Measurements from ENCODE around the gene IRF6.
"Not testable (repeated sequence)": the region's sequence is repeated elsewhere in the genome, so short reads cannot be mapped to it uniquely, and the experiment has no call there.

Gene IRF6

DNA sequence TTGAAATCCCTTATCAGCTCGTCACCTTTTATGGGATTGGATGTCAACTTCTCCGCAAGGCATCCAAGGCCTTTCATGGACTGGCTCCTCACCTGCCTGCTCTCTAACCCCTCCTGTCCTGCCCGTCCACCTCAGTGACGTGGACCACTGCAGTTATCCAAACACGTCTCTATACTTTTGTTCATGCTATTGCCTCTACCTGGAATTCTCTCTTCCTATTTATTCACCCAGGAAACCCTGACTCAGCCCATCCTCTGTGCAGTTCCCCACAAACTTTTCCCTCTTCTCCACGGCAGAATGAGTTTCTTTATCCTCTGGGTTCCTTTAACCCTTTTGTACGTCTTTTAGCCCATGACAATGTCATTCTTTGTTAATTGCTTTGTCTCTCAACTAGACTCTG, 16.8 kb upstream of the IRF6 start:
- DNase-seq: no peak

DNA sequence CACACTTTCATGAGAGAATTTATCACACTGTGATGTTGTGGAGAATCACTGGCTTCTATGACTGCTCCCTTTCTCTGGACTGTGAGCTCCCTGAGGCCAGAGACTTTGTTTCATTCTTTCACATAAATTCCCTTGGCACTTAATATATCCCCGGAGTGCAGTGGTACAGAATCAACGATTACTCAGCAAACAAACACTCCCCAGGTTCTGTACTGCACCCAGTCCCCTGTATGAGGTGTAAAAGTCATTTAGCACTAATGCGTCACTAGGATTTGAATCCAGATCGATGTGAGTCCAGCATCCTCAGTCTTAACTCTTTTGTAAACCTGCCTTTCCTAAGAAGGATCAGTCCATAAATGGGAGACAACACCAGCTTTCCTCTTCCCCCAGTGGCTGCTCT, 15.0 kb upstream of the IRF6 start:
- DNase-seq: no peak

DNA sequence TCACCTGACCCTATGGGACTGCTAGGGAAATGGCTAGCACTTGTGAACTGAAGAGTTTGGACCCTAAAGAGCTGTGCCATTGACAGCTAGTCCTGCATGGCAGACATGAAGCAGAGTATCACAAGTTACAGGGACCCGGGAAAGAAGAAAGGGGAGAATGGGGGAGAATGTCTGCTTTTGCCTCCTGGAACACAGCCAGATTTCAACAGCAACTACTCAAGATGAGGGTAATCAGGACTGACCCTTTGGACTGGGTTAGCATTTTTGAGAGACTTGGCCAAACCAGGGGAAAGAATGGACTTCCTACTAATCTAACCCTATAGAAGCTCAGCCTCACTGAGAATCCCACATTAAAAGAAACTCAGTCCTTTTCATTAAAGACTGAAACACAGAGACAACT, 13.1 kb upstream of the IRF6 start:
- DNase-seq: no peak

DNA sequence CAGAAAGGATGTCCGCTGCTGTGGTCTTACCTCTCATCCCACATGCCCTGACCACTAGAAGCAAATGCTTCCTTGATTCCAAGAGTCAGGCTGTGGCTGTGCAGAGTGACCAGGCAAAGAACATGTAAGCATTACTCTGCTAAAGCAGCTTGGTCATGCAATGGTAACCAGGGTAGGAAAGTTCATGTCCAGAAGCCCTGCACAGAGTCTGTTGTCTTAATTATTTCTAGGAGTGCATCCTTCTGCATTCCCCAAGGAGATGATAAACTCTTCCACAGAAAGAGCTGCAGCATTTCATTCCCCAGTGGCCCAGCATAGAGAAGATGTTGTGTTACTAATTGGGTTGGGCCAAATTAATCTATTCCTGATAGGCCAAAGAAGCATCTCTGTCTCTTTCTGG, 11.7 kb upstream of the IRF6 start:
- no peak for DNase-seq

DNA sequence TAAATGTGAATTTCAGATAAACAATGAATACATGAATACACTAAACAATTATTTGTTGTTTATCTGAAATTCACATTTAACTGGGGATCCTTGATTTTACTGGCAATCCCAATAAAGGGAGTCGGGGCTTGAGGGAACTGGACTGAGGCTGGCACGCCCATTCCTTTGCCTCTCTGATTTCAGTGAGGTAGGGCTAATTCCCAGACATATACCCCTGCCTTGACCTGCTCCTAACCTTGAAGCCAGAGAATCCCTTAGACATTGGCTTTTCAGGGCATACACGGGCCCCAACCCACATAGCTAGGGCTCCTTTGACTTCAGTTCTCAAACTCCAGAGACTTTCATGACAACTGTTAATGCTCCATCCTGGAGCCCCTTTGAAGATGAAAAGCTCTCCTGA, 11.0 kb upstream of the IRF6 start:
- no peak for DNase-seq

DNA sequence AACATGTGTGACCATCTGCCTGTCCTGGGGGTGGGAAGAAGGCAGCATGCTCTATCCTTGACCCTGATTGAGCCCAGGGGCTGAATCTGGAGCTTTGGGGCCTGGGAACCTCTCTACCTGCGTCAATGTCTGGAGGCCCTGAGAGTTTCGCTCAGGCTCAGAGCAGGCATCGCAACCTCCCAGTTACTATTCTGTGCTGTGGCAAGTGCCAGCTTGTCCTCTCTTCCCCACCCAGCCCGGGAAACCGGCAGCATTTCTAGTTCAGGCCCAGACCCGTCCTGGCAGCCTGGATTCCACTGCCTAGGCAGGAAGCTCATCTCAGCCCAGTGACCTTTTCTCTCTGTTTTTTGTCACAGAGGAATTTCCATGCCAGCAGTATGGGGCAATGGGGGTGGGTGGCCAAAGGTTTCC, 10.0 kb upstream of the IRF6 start:
- DNase-seq: no peak

DNA sequence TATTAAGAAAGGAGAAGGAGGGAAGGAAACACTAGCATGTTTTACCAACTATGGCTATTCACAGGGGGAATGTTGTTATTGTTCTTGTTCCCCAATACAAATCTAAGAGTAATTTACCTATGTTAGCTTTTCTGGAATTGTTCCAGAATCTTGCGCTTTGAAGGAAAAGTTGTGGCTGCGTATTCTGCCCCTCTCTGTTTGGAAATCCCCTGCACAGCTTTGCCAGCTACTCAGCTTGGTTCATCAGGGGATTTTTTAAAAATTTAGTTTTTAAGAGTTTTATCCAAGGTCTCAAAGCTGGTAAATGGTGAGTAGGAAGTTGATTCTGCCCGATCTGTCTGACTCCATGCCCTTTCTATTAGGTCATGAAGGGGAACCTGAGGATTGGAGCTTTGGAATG, 9.5 kb upstream of the IRF6 start:
- DNase-seq: no peak

DNA sequence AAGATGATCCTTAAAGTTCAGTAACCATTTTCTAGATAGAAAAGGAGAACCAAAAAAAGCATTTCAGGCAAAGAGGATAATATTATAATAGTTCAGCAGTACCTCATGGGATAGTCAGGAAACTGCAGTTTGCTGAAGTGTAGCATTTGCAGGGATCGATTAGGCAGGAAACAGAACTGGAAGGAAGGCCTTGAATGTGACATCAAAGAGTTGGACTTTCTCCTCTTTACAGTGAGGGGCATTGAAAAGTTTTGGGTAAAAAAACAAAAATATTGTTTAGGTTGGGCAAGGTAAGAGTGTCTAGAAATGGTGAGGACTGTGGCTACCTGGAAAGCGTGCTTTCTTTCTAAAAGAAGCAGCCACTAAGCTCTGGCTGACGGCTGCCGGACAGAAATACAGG, 8.0 kb upstream of the IRF6 start:
- no peak for DNase-seq

DNA sequence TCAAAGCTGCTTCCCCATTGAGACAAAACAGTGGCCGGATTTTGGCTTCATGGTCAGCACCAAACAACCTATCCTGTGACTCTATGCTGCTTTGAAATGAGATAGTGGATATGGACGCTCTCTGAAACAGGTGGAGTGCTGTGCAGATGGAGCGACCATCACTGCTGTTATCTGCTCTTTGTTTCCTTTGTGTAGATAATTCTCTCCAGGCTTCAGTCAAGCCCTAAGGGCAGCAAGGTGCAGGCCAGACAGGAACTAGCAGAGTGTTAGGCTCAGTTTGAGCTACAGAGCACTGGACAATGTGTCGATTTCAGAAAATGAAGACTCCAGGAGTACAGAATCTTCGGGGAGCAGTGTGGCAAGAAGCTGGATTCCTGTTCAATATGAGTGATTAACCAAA, 4.8 kb upstream of the IRF6 start:
- no peak for DNase-seq

DNA sequence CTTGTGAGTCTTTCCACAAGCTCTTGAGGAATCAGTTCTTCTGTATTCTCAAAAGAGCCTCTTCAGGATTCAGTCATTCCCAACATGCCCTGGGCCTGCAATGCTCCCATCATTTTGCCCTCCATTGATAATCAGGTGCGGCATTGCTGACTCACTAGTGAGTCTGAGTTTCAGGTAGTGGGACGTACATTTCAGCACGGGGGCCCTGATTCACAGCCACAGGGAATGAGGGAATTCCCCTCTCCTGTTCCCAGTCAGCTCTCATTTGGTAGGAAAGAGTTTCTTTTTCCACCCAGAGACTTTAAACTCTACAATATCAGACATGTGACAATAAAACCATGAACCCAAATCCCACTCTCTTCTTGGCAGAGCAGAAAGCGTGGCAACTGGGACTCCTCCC, 3.7 kb upstream of the IRF6 start:
- DNase-seq: no peak

DNA sequence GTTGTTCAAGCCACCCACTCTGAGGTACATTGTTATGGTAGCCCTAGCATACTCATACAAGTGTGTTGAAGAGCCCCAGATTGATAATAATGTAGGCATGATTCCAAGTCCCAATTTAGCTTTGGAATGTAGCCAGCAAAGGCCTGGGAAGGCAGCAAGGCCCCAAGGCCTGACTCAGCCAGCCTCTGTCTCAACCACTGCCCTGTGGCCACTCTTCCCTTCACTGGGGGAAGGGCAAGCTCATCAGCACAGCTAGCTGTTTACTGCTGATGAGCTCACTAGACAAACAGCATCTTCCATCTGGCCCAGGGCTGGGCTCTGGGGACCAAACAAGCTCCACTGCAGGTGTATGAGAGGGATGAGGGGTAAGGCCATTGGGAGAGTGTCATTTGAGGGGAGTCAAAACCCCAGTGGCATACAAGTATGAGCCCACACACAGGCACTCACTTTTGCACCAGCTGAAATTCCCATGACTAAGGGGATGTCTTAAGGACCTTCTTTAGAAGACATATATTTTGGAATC, 2.2 kb upstream of the IRF6 start:
- peak; percentile 90 for DNase-seq

DNA sequence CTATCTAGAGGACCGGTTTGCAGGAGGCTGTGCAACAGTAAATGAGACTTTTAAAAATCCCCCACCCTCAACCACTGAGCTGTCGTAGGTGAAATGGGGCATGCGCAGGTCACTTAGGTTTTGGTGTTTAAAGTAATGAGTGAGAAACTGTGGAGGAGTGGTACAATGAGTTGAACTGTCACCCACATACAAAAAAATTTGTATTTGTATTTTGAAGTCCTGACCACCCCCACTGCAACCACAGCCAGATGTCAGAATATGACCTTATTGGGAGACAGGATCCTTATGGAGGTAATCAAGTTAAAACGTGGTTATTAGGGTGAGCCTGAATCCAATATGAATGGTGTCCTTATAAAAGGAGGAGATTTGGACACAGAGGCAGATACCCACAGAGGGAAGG, 1.6 kb upstream of the IRF6 start:
- no peak for DNase-seq

DNA sequence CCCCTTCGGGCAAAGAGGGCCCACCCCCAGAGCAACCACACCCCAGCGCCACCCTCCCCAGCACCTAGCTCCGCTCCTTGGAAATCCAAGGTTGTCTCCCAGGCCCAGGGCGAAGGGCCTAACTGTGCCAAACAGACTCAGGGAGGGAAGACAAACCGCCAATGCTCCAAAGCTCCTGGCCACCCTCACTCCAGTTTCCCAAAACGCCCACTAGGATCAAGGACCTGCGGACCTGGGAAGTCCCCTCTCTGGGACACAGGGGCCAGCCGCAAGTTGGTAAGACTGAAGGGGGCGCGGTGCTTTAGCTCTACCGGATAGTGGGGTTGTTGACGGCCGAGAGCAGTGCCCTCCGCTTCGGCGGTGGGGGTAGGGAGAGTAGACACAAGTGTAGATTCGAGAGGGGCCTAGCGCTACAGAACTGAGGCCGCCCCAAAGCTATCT, 581 bp downstream of the IRF6 start:
- no peak for DNase-seq

DNA sequence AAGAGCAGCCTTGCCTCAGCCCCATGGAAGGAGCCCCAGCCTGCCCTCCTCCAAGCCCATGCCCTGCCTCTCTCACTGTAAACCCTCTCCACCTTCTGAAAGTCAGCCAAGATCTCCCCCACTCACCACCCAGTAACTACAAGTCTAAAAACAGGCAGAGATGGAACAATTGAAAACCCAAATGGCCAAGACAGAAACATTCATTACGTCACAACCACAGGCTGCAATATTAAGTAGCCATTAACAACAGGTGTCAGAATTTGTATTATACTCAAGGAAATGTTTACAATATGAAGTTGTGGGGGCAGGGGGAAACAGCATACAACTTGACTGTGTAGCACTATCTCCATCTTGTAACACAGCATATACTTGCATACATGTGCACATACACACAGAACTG, 2.4 kb downstream of the IRF6 start:
- no peak for DNase-seq

DNA sequence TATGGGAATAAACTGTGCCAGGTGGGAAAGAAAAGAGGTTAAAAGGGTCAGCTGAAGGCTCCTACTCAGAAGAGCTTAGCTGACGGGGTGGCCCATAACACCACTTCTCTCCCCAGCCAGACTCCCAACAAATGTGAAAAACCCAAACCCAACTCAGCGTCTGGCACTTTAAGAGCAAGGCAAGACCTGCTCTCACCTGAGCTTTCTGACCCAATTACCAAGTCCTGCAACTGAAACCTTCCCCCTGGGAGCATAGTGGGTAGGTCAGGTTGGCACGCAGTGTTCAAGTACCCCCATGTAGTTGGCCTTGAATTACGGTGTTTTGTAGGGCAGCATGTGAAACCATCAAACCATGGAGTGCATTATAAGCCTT, 3.2 kb downstream of the IRF6 start:
- DNase-seq: no peak

DNA sequence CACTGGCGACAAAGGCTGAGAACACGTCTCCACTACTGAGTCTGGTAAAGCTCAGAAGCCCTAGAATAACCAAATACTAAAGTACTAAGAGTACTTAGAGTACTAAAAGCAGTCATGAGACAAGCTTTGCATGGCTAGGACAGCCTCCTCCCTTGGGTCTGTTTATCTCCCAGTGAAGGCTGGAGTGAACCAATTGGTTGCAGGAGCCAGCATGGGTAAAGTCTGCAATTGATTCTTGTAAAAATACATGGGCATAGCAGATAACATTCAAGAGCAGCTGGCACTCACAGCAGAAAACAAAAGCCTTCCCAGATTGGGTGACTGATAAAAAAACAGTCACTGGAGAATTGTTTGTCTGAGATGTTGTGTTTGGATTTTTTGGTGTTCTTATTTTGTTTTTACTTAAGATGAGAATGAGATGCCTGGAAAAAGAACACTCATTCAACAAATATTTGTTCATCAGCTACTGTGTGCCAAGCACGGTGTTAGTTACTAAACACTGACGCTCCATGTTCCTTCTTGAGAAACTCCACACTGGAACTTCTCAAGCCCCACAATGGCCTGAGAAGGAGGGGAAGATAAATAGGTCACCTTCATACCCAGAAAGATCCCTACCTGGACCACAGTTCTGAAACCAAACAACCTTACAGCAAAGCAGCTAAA, 3.7 kb downstream of the IRF6 start:
- DNase-seq: peak; percentile 61

DNA sequence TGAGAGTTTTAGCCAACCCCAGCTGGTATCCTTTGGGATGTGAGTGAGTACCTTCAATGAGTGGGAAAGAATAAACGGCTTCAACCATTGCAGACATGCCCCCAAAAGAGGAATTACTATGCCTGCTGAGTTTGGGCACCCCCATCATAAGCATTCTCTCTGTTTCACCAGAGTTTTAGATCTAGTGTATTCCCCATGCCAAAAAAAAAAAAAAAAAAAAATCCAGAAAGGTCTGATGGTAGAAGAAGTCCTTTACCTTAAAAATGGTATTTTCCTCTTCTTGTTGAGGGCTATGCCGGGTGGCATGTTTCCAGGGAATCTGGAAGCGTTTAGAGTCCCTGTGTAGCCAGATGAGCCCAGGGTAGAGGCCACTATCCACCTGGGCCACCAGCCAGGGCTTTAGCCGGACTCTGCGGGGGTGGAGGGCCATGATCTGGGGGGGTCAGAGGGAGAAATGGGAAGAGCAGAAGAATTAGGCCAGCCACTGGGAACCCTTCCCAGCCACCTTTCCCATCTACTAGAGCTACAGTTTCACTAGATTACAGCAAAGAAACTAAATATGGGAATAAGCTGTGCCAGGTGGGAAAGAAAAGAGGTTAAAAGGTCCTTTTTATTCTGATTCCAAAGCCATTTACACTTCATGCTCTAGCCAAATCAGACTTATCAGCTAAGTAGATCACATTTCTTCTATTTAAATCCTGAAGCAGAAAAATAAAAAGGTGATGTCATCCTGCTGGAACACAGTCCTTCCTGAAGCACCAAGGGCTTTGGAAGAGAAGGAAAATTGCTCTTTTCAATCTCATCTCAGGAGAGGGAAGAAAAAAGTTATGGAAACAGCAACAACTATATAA, 4.7 kb downstream of the IRF6 start:
- no peak for DNase-seq

DNA sequence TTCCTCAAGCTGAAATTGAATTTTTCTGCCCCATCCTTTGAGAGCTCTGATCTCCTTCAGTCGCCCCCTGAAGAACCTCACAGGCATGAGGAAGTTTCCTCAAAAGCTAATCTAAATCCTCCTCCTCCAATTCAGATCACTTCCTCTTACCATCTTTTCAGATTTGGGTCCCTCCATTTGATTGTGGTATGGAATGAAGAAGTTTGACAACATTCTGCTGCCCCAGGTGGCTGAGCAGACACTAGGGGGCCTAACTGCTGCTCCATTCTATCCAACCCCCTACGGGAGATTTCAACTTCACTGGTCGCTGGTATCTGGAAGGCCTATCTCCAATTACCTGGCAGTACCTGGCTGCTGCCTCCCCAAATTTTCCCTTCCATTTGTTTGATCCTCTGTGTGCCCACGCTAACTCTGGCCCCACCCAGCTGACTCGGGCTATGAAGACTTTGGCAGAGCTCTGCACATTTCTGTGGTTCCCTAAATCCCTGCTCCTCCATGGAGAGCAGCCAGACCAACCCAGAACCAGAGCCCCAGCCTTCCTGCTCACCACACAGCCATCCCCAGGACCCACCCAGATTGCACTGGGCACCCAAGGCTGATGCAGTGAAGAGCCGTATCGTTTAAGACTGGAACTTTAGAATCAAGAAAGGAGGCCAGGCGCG, 7.8 kb downstream of the IRF6 start:
- peak; percentile 59 for DNase-seq

DNA sequence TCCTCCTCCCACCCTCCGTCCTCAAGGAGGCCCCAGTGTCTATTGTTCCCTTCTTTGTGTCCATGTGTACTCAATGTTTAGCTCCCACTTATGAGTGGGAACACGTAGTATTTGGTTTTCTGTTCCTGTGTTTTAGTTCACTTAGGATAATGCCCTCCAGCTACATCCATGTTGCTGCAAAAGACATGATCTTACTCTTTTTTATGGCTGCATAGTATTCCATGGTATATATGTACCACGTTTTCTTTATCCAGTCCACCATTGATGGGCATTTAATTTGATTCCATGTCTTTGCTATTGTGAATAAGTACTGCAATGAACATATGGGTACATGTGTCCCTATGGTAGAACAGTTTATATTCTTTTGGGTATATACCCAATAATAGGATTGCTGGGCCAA, 12.2 kb downstream of the IRF6 start:
- DNase-seq: not testable (repeated sequence)

DNA sequence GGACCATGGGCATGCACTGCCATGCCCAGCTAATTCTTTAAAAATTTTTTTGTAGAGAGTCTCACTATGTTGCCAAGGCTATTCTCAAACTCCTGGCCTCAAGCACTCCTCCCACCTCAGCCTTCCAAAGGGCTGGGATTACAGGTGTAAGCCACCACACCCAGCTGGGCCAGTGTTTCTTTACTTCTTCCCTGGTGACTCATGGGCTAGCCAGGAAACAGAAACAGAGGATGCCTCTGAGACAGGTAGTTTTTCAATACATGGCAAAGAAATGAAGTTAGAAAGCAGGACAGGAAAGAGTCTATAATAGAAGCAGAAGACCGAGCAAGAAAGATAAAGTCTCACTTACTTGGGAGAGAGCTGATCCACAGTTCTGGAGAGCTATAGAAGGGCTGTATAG, 14.0 kb downstream of the IRF6 start:
- DNase-seq: no peak

DNA sequence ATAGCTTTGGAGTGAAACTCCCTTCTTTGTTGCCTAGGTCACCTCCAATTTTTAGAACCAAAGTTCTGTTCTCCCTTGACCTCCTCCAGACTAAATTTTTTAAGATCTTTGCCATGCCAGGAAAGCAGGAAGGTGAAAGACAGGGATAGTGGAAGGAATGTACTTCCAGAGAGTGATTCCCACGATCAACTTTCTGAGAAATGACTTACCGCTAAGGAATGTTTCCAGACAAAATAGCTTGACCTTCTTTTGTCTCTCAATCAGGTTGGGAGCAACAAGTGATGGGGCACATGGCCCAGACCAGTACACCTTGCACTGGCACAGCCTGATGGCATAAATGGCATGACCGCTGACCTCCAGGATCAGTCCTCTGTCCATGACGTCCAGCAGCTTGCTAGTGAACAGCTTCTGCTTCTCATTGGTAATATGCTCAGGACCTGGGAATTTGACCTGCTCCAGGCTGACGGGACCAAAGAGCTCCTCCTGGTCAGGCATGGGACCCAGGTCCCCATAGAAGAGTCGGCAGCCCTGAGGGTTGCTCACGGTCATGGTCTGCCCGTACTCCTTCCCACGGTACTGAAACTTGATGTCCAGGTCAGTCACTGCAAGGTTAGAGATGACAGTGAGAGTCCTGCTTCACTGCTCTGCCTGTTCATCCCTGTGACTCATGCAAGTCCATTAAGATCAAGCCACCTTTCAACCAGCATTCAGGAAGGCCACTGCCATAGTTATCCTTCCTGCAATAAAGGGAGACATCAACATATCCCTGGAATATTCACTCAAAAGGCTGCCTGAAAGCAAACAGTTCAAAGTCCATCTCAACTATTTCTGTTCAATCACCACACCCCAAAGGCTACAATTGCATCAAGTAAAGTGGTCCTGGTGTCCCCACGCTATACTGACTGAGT, 15.4 kb downstream of the IRF6 start:
- DNase-seq: no peak

DNA sequence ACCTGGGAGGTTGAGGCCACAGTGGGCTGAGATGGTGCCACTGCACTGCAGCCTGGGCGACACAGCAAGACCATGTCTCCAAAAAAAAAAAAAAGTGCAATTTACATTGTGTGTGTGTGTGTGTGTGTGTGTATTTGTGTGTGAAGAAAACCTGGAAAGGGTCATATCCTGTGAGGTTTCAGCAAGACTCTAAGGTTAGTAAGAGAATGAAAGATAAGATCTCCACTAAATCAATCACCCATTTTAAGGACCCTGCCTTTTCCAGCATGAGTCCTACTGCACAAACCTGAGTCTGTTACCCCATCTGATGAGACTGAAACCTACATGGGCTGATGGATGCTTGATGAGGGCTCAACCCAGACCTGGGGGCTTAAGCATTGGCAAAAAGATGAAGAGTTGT, 16.7 kb downstream of the IRF6 start:
- DNase-seq: no peak

DNA sequence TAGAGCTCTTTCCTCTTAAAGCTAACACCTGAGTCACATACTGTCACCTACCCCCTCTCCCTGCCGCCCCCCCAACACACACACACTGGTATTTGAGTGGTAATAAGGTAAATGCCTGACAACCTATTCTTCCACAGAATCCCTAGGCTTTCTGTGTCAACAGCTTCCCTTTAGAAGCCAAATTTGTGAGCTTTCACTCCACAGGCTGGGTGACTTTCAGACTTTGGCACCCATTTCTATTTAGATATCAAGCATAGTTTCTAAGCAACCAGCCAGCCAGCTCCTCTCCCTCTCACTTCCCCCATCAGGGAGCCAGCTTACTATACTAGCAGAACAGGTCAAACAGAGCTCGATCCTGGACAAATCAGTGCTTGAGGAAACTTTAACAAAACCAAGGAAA, 18.4 kb downstream of the IRF6 start:
- no peak for DNase-seq
